Suprapubic skin (tissue), 3 donors: ENCODE results near the gene RXFP4.

Source experiments
- POLR2A ChIP-seq, 2 donors: fragments of 450-650 bp; IDR thresholded peaks; one replicate each; pipeline ENCODE4 v1.6.1; 2017; ENCODE audit warnings: antibody characterized with exemption in 2 of 2, mild to moderate bottlenecking in 2 of 2, moderate library complexity in 2 of 2
- TF ChIP-seq, protein P1 (sequence below), 2 donors: fragments of 200-600 bp in 1 of 2; fragments of 450-650 bp in 1 of 2; sonication (generic) in 1 of 2; IDR thresholded peaks; one replicate each; pipeline ENCODE4 v1.5.1; 2016 to 2019; ENCODE audit warnings: antibody characterized with exemption in 2 of 2, mild to moderate bottlenecking in 1 of 2, moderate library complexity in 1 of 2

DNA sequence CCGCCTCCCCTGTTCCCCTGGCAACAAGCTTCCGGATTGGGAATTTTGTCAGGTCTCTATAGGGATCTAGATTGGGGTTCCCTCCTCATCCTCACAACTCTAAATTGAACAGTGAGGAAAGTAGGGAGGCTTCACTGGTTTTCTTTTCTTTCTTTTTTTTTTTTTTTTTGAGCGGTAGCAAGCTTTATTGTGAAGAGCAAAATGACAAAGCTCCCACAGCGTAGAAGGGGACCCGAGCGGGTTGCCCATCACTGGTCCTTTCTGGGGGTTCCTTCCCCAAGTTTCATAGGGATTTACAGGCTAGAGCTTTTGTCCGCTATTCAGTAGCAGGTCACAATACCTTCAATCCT lies 26.6 kb downstream of the RXFP4 start:
- TF ChIP-seq, protein P1, sequence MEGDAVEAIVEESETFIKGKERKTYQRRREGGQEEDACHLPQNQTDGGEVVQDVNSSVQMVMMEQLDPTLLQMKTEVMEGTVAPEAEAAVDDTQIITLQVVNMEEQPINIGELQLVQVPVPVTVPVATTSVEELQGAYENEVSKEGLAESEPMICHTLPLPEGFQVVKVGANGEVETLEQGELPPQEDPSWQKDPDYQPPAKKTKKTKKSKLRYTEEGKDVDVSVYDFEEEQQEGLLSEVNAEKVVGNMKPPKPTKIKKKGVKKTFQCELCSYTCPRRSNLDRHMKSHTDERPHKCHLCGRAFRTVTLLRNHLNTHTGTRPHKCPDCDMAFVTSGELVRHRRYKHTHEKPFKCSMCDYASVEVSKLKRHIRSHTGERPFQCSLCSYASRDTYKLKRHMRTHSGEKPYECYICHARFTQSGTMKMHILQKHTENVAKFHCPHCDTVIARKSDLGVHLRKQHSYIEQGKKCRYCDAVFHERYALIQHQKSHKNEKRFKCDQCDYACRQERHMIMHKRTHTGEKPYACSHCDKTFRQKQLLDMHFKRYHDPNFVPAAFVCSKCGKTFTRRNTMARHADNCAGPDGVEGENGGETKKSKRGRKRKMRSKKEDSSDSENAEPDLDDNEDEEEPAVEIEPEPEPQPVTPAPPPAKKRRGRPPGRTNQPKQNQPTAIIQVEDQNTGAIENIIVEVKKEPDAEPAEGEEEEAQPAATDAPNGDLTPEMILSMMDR (IDR thresholded peaks at IDR 0.05): no peak
- TF ChIP-seq POLR2A (IDR thresholded peaks at IDR 0.05): no peak
